DLD1 (cell line): ENCODE results near the gene SPATS2.
"Not testable (repeated sequence)": the region's sequence is repeated elsewhere in the genome, so short reads cannot be mapped to it uniquely, and the experiment has no call there.

Experiments used
- in situ Hi-C: cut with HindIII; loops from 2 replicates; pipeline ENCODE4 v1.10.0; 2017; ENCODE audit warnings: low sequenced_read_pairs

Gene SPATS2

DNA sequence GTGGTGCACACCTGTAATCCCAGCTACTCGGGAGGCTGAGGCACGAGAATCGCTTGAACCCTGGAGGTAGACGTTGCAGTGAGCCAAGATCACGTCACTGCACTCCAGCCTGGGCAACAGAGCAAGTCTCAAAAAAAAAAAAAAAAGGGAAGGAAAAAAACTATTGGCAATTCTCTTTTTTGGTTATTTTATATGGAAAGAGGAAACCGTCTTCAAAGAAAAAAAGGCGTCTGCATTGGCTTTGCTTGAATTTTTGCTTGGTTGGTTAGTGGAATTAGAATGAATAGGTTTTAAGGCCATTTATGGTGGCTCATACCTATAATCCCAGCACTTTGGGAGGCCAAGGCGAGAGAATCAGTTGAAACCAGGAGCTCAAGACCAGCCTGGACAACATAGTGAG is 142.4 kb downstream of the SPATS2 start:
- in situ Hi-C loops, result loop anchor here (5.0 kb wide), 1 partner anchor 142 kb away; the partner anchor contains the start of gene SPATS2

DNA sequence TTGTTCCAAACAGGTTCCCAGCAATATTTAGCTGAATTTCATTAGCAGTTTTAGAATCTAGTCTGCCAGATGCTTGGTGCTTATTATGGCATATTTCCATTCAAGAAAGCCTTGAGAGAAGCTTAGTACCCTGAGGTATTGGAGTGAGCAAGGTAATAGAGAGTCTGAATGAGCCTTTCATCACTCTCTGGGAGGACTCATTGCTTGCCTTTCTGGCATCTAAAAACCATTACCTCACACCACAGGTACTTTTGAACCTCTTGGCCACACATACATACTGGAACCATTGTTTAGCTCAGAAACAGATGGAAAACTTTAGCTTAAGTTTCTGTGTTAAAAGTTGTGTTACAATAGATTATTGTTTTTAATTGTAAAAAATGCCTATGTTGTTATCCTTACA is 144.1 kb downstream of the SPATS2 start:
- in situ Hi-C loops, result loop anchor here (5.0 kb wide), 1 partner anchor 144 kb away; the partner anchor contains the start of gene SPATS2

DNA sequence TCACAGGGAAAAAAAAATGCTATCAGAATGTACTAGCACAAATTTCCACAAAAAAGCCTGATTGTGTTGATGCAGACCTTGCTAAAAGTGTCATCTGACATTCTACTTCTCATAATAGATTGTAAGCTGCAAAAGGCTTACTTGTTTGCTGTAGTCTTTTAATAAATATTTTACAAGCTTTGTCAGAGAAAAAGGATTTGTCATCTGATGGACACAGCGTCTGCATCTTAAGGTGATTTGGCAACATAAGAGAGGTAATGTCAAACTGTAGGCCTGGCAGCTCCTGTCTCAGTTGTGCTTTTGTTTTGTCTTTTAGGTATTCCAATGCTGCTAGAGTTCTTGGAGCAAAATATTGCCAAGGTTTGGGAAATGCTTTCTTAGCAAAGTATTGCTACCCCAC is 145.3 kb downstream of the SPATS2 start:
- in situ Hi-C loops, result loop anchor here (5.0 kb wide), 1 partner anchor 145 kb away; the partner anchor contains the start of gene SPATS2

DNA sequence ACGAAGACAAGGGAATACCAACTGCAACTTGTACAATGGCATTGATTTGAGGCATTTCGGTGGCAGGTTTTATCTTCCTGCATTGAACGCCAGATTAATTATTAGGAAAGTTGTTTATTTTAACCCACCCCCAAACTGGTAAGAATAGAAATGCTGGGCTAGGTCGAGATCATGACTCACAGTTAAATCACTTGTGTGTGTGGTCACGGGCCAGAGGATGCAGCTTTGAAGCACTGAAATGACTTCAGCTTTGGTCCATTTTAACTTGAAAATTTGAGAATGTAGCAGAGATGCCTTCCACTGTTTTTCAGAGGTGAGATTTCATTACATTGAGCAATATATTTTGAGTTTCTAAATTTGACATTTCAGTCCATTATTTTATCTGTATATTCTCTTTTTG is 148.0 kb downstream of the SPATS2 start:
- in situ Hi-C loops, result loop anchor here (5.0 kb wide), 1 partner anchor 33 kb away; no protein-coding TSS in a partner anchor

DNA sequence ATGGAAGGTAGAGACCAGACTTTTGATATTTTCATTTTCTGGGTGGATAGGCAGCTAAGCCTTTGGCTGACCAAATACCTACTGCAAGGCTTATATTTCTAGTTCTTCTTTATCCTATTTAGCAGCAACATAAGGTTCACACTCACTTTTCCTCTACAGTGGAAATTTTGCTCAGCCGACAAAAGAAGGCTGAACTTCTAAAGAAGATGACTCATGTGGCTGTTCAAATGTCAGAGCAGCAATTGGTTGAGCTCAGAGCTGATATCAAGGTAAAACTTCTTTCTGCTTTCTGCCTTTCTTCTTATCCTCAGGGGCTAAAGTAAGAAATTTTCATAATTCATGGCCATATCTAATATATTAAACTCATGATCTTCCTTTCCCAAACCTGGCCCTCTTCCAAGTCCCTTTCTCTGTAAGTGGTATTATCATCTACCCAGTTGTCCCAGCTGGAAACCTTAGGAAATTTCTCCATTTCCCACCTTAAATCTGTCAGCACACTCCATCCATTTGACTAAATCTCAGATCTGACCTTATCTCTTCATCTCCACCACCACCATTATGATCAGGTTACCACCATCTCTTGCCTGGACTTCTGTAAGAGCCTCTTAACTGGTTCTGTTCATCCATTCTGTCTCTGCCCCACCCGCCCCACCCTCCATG is 151.8 kb downstream of the SPATS2 start:
- in situ Hi-C loops, result loop anchor here (5.0 kb wide), 1 partner anchor 37 kb away; no protein-coding TSS in a partner anchor

- in situ Hi-C loops, result loop anchor here (5.0 kb wide), 1 partner anchor 37 kb away; no protein-coding TSS in a partner anchor
Measured at GRCh38 chr12:49519574-49519936, 152.3 kb downstream of the SPATS2 start.

DNA sequence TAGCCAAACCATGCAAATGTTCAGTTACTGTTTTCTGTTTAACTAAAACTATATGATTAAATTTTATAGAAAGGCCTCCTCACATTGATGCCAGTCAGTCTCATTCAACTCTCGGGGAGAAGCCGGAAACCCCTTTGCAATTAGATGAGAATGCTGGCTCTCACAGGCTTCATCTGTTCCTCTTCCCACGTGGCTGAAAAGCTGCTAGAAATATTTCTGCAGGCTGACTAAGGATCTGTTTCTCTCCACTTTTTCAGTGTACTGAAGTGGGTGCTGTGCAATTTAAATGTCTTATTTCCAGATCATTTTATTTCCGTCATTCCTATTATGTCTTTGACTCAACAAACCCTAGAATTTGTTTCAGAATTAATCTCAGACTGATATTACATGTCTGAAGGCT is 154.1 kb downstream of the SPATS2 start:
- in situ Hi-C loops, result no loop called here

GRCh38 chr12:49524660-49525324 is 157.5 kb downstream of the SPATS2 start:
- in situ Hi-C loops, result no loop called here

DNA sequence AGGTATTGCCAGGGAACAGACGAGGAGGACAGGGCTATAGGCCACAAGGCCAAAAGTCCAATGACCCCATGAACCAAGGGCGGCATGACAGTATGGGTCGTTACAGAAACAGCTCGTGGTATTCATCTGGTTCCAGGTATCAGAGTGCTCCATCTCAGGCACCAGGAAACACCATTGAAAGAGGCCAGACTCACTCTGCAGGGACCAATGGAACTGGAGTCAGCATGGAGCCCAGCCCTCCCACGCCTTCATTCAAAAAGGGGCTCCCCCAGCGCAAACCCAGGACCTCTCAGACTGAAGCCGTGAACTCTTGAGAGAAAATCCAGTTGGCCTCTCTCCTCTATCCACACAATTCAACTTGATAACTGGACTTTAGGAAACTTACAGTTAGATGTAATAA is 158.7 kb downstream of the SPATS2 start:
- in situ Hi-C loops, result no loop called here

DNA sequence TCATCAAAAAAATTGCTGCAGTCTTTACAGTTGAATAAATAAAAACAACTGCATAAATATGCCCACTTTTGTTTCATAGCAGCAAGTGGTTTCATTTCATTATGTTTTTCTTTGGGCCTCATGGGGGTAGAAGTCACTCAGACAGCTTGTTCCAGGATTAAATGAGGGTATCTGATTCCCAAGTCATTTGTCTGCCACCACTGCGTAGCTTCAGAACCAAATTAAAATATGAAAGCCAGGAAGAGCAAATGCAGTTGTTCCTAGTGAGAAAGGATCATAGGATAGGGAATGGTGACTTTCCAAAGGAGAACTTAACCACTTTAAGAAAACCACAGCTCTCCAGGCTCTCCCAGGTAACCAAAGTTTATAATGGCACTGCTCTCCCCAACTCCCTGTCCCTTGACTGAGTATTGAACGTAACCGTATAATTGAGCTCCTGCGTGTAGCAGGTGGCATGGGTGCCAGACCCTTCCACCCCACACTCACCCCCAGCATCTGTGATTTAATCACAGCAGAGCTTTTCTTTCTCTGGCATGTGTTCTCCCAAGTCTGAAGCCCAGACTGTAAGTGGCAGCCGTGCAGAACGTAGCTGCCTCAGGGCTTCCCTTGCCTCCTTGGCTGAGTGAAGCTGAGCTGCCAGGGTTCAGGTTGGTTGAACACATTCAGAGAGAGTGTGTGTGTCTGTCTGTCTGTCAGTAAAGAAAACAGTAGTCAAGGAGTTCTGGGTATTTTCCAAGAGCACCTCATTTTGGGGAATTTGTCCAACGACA is 160.3 kb downstream of the SPATS2 start:
- in situ Hi-C loops, result no loop called here

GRCh38 chr12:49529414-49529813 is 162.2 kb downstream of the SPATS2 start:
- in situ Hi-C loops, result no loop called here

GRCh38 chr12:49531745-49532144 is 164.5 kb downstream of the SPATS2 start:
- in situ Hi-C loops, result no loop called here

GRCh38 chr12:49533331-49533730 is 166.1 kb downstream of the SPATS2 start:
- in situ Hi-C loops, result no loop called here

DNA sequence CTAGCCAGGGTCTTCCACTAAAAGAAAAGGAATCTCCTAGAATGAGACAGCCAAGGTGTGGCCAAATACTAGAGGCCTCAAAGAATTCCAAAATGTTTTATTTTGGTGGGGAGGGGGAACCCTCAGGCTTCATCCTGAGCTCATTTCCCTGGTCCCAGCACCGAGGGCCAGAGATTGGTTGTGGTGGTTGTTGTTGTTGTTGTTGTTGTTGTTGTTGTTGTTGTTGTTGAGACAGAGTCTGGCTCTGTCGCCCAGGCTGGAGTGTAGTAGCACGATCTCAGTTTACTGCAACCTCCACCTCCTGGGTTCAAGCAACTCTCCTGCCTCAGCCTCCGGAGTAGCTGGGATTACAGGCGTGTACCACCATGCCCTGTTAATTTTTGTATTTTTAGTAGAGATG is 166.9 kb downstream of the SPATS2 start:
- in situ Hi-C loops, result not testable (repeated sequence)

GRCh38 chr12:49534731-49535278 is 167.5 kb downstream of the SPATS2 start:
- in situ Hi-C loops, result no loop called here

DNA sequence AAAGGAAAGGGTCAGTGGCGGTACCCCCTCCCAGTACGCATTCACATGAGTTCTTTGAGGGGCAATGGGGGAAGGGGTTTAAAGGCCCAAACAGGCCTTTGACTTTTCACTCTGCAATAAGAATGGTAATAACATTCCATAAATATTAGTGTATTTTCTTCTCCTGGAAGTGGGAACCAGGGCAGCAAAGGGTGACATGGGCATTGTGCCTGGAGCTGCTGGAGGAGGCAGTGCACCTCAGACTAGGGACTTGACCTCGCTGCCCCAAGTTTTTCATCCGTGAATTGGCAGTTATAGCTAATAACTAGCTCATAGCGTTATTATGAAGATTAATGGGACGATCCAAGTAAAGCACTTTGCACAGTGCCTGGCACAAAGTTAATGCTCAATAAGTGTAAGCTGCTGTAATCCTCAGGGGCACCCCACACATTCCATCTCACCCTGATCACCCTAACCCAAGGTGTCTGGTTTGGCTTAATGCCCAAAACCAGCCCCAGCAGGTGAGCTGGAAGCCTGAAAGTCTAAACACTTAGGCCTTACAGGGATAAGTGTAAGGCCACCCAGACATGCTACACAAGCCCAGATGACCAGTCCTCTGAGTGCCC is 168.8 kb downstream of the SPATS2 start:
- in situ Hi-C loops, result no loop called here

GRCh38 chr12:49536526-49537071 is 169.3 kb downstream of the SPATS2 start:
- in situ Hi-C loops, result no loop called here

GRCh38 chr12:49537231-49537751 is 170.0 kb downstream of the SPATS2 start:
- in situ Hi-C loops, result no loop called here

DNA sequence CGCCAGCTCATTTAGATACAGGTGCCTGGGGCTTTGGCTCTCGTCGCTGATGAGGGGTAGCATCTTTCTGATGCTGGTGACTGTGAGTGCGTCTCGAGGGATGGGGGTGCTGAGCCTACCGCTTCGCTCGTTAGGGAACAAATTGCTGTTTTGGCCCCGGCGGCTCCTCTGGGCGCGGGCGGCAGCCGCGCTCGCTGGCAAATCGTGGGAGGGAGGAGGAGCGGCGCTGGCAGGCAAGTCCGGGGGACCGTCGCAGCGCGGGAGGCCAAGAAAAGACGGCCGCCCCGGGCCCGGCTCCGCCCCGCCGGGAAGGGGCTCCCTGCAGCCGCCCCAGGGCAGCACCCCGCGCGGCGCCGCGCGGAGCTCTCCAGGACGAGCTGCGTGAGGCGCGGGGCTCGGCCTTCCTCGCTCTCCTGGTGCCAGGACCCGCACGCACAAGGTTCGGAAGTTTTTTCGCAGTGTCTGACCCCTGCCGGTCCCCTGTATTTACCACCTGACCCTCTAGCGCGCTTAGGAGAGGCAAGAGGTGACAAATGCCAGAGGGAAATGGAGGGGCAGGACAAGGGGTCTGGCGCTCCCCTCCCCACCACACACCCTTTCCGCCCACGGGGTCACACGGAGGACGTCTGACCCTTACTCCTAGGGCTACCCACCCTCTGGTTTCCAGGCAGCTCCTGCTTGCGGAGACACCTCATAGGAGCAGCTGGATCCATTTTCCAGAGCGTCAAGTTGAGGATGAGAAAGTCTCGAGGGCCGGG is 170.7 kb downstream of the SPATS2 start:
- in situ Hi-C loops, result no loop called here
